Measurements from ENCODE around the gene HOXA9.

The HOXA9 gene

GRCh38 chr7:27124902-27125689 is 40.2 kb downstream of the HOXA9 start:
- DNase-seq: no peak

GRCh38 chr7:27124096-27124901 is 41.0 kb downstream of the HOXA9 start:
- DNase-seq: no peak

- DNase-seq: no peak
Measured at GRCh38 chr7:27123477-27124053, 41.8 kb downstream of the HOXA9 start.

GRCh38 chr7:27123007-27123476 is 42.3 kb downstream of the HOXA9 start:
- DNase-seq: no peak

- DNase-seq: no peak
Measured at GRCh38 chr7:27122077-27122910, 43.0 kb downstream of the HOXA9 start.

DNA sequence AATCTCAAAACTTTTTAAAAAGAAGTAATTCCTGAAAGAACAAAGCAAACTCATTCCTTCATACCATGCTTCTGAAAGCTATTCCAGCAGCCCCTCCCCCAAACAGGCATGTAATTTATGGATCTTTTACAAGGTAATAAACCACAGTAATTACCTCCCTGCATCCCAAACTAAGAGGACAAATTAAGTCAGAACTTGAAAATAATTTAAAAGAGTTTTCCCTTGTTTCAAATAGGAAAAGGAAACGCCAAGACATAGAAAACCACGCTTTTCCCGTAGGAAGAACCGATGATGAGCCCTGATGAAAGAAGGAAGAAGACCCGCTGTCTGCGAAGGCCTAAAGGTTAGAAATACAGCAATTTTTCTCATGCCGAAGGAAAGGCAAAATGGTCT is 43.7 kb downstream of the HOXA9 start:
- no peak for DNase-seq

- DNase-seq: no peak
Measured at GRCh38 chr7:27119412-27119911, 45.9 kb downstream of the HOXA9 start.

DNA sequence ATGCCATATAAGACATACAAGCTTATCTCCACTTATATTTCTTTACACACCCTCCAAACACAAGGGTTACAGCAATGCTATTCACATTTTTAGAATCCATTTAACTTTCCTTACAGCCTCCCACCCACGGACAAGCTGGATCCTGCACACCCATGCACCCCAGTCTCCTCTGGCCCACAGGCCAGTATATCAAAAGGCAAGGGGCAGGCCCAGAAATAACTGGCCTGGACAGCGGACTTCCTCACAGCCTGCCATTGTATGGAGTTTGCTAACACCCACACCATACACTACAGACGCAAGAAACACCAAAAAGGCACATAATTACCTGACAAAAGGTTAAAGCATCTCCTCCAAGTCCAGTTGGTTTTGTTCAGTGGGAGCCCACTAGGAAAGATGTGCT is 46.8 kb downstream of the HOXA9 start:
- DNase-seq: no peak

DNA sequence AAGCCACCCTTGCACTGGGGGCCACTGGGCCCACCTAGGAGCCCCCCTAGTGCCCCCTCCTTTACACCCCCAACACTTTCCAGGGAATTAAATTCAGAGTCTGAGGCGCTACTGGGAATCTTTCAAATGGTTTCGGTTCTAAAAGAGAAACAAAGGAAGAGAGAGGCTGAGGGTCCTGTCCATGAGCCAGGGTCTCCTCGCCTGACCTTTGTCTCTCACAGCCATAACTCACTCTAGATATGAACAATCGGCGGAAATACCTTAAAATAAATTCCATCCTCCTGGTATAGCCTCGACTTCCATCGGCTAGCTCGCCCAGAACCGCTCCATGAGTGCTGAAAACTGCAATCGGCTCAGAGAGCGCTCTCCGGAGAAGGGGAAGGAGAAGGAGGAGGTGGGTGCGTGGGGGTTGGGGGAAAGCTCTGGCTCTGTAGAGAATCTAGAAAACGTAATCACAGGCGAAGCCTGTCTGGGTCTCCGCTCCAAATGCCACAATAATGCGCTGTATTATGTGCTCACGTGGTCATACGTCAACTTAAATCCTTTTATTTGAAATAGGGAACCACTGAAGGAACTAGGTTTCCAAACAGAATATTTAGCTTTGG is 47.3 kb downstream of the HOXA9 start:
- DNase-seq: no peak

DNA sequence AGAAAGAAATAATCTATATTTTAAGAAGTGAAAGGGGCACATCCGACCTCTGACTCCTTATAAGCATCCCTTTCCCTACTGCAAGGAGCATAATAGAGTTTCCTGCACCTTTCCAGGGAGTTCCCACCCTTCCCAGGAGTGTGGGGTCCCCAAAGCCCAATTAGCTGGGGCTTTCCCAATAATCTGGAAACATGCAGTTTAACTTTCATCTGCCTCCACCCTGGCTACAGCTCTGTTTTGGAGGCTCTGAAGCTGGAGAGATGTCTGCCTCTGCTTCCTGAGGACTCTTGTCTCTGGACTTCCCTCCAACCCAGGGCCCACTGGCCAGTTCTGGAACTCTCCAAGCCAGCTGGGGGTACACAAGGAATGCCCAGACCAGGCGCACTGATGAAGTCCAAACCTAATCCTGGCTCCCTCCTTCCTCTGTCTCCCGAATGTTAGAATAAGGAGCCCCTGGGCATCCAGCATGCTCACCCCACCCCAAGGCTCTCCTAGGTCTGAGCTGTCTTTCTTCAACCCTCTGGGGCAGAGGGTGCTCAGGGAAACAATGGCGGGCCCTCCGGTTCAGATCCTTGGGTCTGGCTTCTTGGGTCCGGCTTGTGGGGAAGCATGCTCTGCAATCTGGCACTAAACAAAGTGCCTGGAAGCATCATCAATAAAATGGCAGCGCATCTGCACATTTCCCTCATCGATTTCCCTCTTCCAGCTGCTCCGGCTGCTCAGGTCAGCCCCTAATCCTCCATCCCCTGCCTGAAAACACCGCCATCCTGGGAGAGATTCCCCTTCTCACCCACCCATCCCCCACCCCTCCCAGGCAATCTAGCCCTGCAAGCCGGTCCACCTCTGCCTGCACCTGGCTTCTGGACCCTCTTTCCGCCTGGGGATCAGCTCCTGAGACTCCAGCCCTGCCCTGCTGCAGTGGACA is 48.1 kb downstream of the HOXA9 start:
- no peak for DNase-seq

- DNase-seq: no peak
Measured at GRCh38 chr7:27116031-27116961, 49.0 kb downstream of the HOXA9 start.

DNA sequence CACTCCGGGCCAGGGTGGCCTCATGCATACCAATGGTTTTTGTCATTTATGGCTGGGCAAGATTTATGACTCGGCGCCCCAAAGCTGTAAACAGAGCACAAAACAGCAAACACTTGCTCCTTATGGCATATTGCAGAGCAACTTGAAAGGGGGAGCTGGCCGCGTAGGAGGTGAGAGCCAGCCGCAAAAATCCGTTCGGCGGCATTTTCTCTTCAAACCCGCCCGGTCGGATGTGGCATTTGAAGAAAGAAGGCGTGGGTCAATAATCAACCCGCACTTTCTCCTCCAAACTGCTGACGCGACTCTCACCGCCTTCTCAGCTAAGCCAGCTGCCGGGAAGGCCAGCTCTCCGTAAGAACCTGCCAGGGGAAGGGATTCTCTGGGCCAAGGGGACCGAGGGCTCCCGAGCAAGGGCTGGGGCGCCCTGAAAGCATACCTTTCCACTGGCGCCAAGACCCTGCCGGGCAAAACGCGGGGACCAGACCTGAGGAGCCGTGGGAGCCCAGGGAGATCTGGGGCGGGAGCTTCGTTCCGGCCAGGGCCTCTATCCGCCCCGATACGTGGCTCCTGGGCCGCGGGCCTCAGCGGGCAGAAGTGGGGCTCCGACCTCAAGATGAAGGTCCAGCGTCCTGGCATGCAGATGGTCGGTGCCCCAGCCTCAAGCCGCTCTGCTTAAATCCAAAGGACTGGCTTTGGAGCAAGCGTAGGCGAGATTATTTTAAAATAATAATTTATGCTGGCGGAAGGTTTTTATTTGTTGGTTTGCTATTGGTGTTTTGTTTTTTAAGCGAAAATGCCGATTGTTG is 49.9 kb downstream of the HOXA9 start:
- no peak for DNase-seq

- DNase-seq: no peak
Measured at GRCh38 chr7:27114881-27115220, 50.5 kb downstream of the HOXA9 start.

DNA sequence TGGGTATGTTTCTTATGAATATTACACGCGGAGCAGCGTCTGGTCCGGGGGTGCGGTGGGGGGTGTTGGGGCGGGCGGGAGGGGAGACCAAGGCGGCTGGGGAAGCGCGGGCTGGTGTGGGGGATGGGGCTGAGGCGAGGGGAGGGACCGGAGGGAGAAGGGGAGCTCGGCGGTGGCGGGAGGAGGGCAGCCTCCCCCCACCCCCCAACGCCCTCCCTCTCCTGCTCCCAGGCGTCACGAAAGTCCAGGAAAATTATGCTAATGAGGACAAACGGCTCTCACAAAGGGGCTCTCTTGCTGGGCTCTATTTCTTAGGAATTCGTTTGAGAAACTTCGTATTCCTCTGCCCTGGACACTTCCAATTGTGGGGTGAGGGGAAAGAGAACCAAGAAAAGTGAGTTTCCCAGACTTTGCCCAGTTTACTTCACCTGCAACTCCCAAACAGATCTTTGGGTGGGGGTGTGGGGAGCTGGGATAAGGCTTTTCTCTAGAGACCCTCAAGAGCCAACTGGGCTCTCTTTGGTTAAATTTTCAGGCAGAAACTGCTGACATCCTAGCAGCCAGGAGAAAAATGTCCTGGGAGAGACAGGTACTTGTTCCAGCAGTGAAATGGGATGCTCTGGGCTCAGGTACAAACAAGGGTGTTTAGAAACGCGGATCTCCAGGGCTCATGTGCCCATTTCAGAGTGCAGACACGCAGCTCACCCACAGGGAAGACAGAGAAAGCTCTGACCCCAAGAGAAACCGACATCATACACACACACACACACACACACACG is 51.2 kb downstream of the HOXA9 start:
- no peak for DNase-seq

DNA sequence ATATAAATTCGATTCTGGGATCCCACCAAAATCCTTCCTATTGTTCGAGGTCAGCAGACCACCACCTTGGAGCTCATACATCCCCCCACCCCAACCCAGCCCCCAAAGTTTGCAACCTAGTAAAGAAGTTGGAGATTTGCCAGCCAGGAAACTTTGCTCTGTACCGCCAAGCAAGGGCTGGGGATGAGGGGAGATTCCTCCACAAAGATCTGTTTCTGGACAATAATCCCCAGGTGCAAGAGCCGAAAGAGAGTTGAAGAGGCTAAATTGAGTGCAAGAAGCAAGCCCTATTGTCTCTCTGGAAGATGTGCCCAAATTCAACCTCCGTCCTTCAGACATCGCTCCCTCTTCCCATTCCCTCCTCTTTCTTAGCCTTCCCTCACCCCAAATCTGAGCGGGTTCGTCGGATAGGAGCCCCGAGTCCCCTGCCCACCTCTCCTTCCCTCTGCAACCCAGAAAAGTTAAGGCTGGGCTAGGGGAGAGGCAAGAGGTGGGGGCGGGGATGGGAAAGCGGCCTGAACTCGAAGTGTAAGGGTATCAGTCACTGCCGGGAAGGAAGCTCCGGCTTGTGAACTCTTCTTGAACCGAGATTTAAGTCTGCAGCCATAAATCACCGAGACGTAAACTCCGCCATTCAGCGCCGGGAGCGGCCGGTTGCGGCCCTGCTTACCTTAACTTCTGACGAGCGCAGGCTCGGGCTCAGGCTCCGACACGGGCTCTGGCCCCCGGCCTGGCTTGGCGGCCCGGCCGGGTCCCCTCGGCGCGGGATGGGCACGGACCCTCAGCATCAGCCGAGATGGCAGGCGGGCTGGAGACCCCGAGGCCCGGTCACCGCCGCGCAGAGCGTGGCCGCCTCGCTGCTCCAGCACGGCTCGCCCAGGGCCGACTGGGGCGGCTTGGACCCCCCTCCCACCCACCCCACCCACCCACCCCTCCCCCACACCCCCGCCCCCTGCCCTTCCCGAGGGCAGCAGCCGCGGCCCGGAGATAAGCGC is 52.1 kb downstream of the HOXA9 start:
- DNase-seq: no peak
